ENCODE results near the gene RPAP2. TPM values are rescaled to one million over a fixed set of nuclear protein-coding genes. Genes with fewer than 3 reads are reported as not detected.
A peak's percentile ranks its signal among the peaks of the same experiment; 100 is the strongest.

Gene RPAP2
- total and polyA plus RNA-seq, 2 donors (not counting 1 experiment from before 2014, with no cell fraction given), result 5.6 to 13.3 TPM

- H3K9ac ChIP-seq (ENCODE audit: insufficient read depth, low read length), result no peak overlapping the region
- no peaks in the 10 kb centered on the region for H4K20me1 ChIP-seq (ENCODE audit: control insufficient read depth, extremely low read depth, insufficient read depth, low read length)
Observed at GRCh38 chr1:92262516-92262915, 36.3 kb upstream of the RPAP2 start.

GRCh38 chr1:92273039-92273438 lies 25.8 kb upstream of the RPAP2 start:
- Histone ChIP-seq H3K27me3 (ENCODE audit: control insufficient read depth, insufficient read depth, low read length) (no peaks in the 10 kb centered on the region), H3K9me3 (ENCODE audit: control insufficient read depth, insufficient read depth, low read depth, low read length) (no peaks in the 10 kb centered on the region), H3K4me2 (ENCODE audit: extremely low read depth, insufficient read depth, low read length) (no peak overlapping the region), H3K79me2 (ENCODE audit: control insufficient read depth, insufficient read depth, low read length) (no peaks in the 10 kb centered on the region), H3K9ac (ENCODE audit: insufficient read depth, low read length) (no peak overlapping the region), H3K36me3 (ENCODE audit: control insufficient read depth, insufficient read depth, low read length) (no peaks in the 10 kb centered on the region), H2AFZ (ENCODE audit: low read length) (no peak overlapping the region), H3K27ac (ENCODE audit: insufficient read depth, low read length) (no peak overlapping the region), H3K4me1 (ENCODE audit: control insufficient read depth, extremely low read depth, insufficient read depth, low read length) (peaks cover 3% of the 10 kb centered on the region), H3K4me3 (replicated peaks in 1 of 4; ENCODE audit: control extremely low read depth in 1 of 4, insufficient read depth in 1 of 4, low read depth in 3 of 4, low read length in 4 of 4) (no peak overlapping the region), H4K20me1 (ENCODE audit: control insufficient read depth, extremely low read depth, insufficient read depth, low read length) (no peaks in the 10 kb centered on the region)
- DNase-seq (ENCODE audit: low read depth in 2 of 2), result no peak
- no peak for TF ChIP-seq EZH2 (IDR thresholded peaks at IDR 0.05; ENCODE audit: low read length, missing control alignments)
- no peak for TF ChIP-seq CTCF (conservative IDR thresholded peaks at IDR 0.05 in 1 of 2, IDR thresholded peaks at IDR 0.05 in 1 of 2; ENCODE audit: low read depth in 1 of 2, low read length in 2 of 2)

More at GRCh38 chr1:92262516-92262915, 36.3 kb upstream of the RPAP2 start:
- Histone ChIP-seq H3K4me3 (replicated peaks in 1 of 4; ENCODE audit: control extremely low read depth in 1 of 4, insufficient read depth in 1 of 4, low read depth in 3 of 4, low read length in 4 of 4) (no peak overlapping the region), H3K27me3 (ENCODE audit: control insufficient read depth, insufficient read depth, low read length) (no peaks in the 10 kb centered on the region), H3K4me1 (ENCODE audit: control insufficient read depth, extremely low read depth, insufficient read depth, low read length) (no peaks in the 10 kb centered on the region), H3K4me2 (ENCODE audit: extremely low read depth, insufficient read depth, low read length) (no peak overlapping the region), H2AFZ (ENCODE audit: low read length) (no peak overlapping the region), H3K79me2 (ENCODE audit: control insufficient read depth, insufficient read depth, low read length) (no peaks in the 10 kb centered on the region), H3K9me3 (ENCODE audit: control insufficient read depth, insufficient read depth, low read depth, low read length) (no peaks in the 10 kb centered on the region), H3K36me3 (ENCODE audit: control insufficient read depth, insufficient read depth, low read length) (peaks cover 5% of the 10 kb centered on the region), H3K27ac (ENCODE audit: insufficient read depth, low read length) (no peak overlapping the region)
- TF ChIP-seq EZH2 (IDR thresholded peaks at IDR 0.05; ENCODE audit: low read length, missing control alignments), result no peak
- no peak for TF ChIP-seq CTCF (conservative IDR thresholded peaks at IDR 0.05 in 1 of 2, IDR thresholded peaks at IDR 0.05 in 1 of 2; ENCODE audit: low read depth in 1 of 2, low read length in 2 of 2)
- no peak for DNase-seq (ENCODE audit: low read depth in 2 of 2)

GRCh38 chr1:92274939-92275338 lies 23.9 kb upstream of the RPAP2 start:
- peak in 1 of 2 donors; percentile 54 for DNase-seq (ENCODE audit: low read depth in 2 of 2)

More at GRCh38 chr1:92274939-92275338, 23.9 kb upstream of the RPAP2 start:
- H3K9me3 ChIP-seq (ENCODE audit: control insufficient read depth, insufficient read depth, low read depth, low read length), result no peaks in the 10 kb centered on the region
- no peak overlapping the region for H3K9ac ChIP-seq (ENCODE audit: insufficient read depth, low read length)
- no peak overlapping the region for H3K4me3 ChIP-seq (replicated peaks in 1 of 4; ENCODE audit: control extremely low read depth in 1 of 4, insufficient read depth in 1 of 4, low read depth in 3 of 4, low read length in 4 of 4)
- no peaks in the 10 kb centered on the region for H3K27me3 ChIP-seq (ENCODE audit: control insufficient read depth, insufficient read depth, low read length)
- H3K27ac ChIP-seq (ENCODE audit: insufficient read depth, low read length), result no peak overlapping the region
- no peaks in the 10 kb centered on the region for H4K20me1 ChIP-seq (ENCODE audit: control insufficient read depth, extremely low read depth, insufficient read depth, low read length)
- H3K36me3 ChIP-seq (ENCODE audit: control insufficient read depth, insufficient read depth, low read length), result no peaks in the 10 kb centered on the region
- no peaks in the 10 kb centered on the region for H3K79me2 ChIP-seq (ENCODE audit: control insufficient read depth, insufficient read depth, low read length)
- H2AFZ ChIP-seq (ENCODE audit: low read length), result no peak overlapping the region
- H3K4me1 ChIP-seq (ENCODE audit: control insufficient read depth, extremely low read depth, insufficient read depth, low read length), result peaks cover 3% of the 10 kb centered on the region
- H3K4me2 ChIP-seq (ENCODE audit: extremely low read depth, insufficient read depth, low read length), result no peak overlapping the region
- no peak for TF ChIP-seq EZH2 (IDR thresholded peaks at IDR 0.05; ENCODE audit: low read length, missing control alignments)
- no peak for TF ChIP-seq CTCF (conservative IDR thresholded peaks at IDR 0.05 in 1 of 2, IDR thresholded peaks at IDR 0.05 in 1 of 2; ENCODE audit: low read depth in 1 of 2, low read length in 2 of 2)
